Sigmoid colon (tissue), 4 donors: Measurements from ENCODE around the gene SDK1.

ENCODE experiments used
- POLR2A ChIP-seq, 2 donors: fragments of 450-650 bp; IDR thresholded peaks; one replicate each; pipeline ENCODE4 v1.6.1; 2016; ENCODE audit warnings: antibody characterized with exemption in 2 of 2, mild to moderate bottlenecking in 2 of 2, moderate library complexity in 2 of 2
- POLR2AphosphoS5 ChIP-seq, 4 donors: sonication (generic); formaldehyde crosslinking; IDR thresholded peaks; one replicate each; pipeline ENCODE4 v1.6.1; 2017; ENCODE audit warnings: antibody characterized with exemption in 4 of 4
- TF ChIP-seq, protein P1 (sequence below), 4 experiments: fragments of 450-650 bp in 3 of 4; fragments of 200-600 bp in 1 of 4; IDR thresholded peaks; one replicate each; pipeline ENCODE4 v1.5.1; 2016 to 2019; ENCODE audit warnings: antibody characterized with exemption in 4 of 4, mild to moderate bottlenecking in 3 of 4, moderate library complexity in 2 of 4

DNA sequence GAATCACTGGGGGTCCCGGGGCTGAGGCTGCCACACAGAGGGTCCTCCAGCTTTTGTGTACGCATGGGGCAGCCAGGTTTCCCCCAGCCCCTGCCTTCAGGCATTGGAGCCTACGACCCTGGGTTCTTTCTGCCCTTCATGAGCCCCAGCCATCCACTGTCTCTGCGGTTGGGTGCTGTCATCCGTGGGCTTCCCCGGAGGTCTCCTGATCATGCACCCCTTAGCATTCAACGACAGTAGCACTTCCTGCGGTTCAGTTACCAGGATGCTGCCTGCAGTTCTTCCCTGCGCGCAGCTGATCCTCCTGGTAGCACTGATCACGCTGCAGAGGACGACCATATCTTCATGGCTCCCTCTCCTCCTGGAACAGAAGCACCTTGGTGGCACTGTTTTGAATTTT lies 676.3 kb downstream of the SDK1 start:
- TF ChIP-seq POLR2AphosphoS5 (IDR thresholded peaks at IDR 0.05) = no peak
- TF ChIP-seq, protein P1, sequence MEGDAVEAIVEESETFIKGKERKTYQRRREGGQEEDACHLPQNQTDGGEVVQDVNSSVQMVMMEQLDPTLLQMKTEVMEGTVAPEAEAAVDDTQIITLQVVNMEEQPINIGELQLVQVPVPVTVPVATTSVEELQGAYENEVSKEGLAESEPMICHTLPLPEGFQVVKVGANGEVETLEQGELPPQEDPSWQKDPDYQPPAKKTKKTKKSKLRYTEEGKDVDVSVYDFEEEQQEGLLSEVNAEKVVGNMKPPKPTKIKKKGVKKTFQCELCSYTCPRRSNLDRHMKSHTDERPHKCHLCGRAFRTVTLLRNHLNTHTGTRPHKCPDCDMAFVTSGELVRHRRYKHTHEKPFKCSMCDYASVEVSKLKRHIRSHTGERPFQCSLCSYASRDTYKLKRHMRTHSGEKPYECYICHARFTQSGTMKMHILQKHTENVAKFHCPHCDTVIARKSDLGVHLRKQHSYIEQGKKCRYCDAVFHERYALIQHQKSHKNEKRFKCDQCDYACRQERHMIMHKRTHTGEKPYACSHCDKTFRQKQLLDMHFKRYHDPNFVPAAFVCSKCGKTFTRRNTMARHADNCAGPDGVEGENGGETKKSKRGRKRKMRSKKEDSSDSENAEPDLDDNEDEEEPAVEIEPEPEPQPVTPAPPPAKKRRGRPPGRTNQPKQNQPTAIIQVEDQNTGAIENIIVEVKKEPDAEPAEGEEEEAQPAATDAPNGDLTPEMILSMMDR (IDR thresholded peaks at IDR 0.05) = no peak
- no peak for TF ChIP-seq POLR2A (IDR thresholded peaks at IDR 0.05)
